SK-N-SH (cell line): ENCODE measurements around the gene CAPN11. TPM values are rescaled to one million over a fixed set of nuclear protein-coding genes. Genes with fewer than 3 reads are reported as not detected.

Experiments used
- CTCF ChIA-PET: fragments of 300-600, 350-600 bp; formaldehyde crosslinking; extraction: SDS; loops from one replicate; lab custom pipeline; 2021; lab: Yijun Ruan, JAX
- POLR2A ChIA-PET: fragments of 350-600 bp; sonication (Branson Sonifier 250); formaldehyde crosslinking; extraction: SDS; loops from one replicate; lab custom pipeline; 2020; ENCODE audit warnings: antibody characterized with exemption, inconsistent platforms; lab: Yijun Ruan, JAX
- DNase-seq: peaks from one replicate; pipeline ENCODE4 v3.0.0; 2012
- H2AFZ ChIP-seq: fragments of 200-600 bp; sonication (generic); 2 replicates; pipeline ENCODE4 v1.8.1; 2016; ENCODE audit warnings: antibody characterized with exemption, mild to moderate bottlenecking, low read depth
- H3F3A ChIP-seq: fragments of 200-600 bp; sonication (generic); replicated peaks from 2 replicates; pipeline ENCODE3; 2016; ENCODE audit warnings: antibody characterized with exemption, mild to moderate bottlenecking; ENCODE audit not compliant: insufficient read depth
- H3K27ac ChIP-seq, 2 experiments: fragments of 200-500 bp in 1 of 2; fragments of 200-600 bp in 1 of 2; sonication (Bioruptor generic) in 1 of 2; sonication (generic), shearing (Covaris generic) in 1 of 2; 2 replicates each; pipeline versions ENCODE4 v1.5.1 to v1.6.1; 2014 to 2016; ENCODE audit warnings: low read depth in 2 of 2, inconsistent platforms in 1 of 2, low read length in 1 of 2, mild to moderate bottlenecking in 1 of 2, mixed read lengths in 1 of 2
- H3K27me3 ChIP-seq: fragments of 200-600 bp; sonication (generic), shearing (Covaris generic); 2 replicates; pipeline ENCODE4 v1.6.1; 2016; ENCODE audit warnings: mixed run types; ENCODE audit not compliant: insufficient read depth
- H3K36me3 ChIP-seq, 2 experiments: fragments of 200-500 bp in 1 of 2; fragments of 200-600 bp in 1 of 2; sonication (Bioruptor generic) in 1 of 2; sonication (generic) in 1 of 2; replicated peaks in 1 of 2; 2 replicates each; pipeline versions ENCODE3 to v1.5.1; 2014 to 2016; ENCODE audit warnings: low read length in 1 of 2, mild to moderate bottlenecking in 1 of 2; ENCODE audit not compliant: insufficient read depth in 2 of 2, control insufficient read depth in 1 of 2
- H3K4me1 ChIP-seq, 2 experiments: fragments of 200-500 bp in 1 of 2; fragments of 200-600 bp in 1 of 2; sonication (Bioruptor generic) in 1 of 2; sonication (generic), shearing (Covaris generic) in 1 of 2; 2 replicates each; pipeline versions ENCODE4 v1.5.1 to v1.6.1; 2014 to 2016; ENCODE audit warnings: low read depth in 1 of 2, low read length in 1 of 2, mixed run types in 1 of 2; ENCODE audit not compliant: insufficient read depth in 2 of 2, control insufficient read depth in 1 of 2
- H3K4me2 ChIP-seq: fragments of 200-600 bp; sonication (generic), shearing (Covaris generic); 2 replicates; pipeline ENCODE4 v1.6.1; 2017; ENCODE audit warnings: mixed run types
- H3K4me3 ChIP-seq, 2 experiments: fragments of 200-500 bp in 1 of 2; fragments of 200-600 bp in 1 of 2; sonication (Bioruptor generic) in 1 of 2; sonication (generic), shearing (Covaris generic) in 1 of 2; 2 replicates each; pipeline versions ENCODE4 v1.5.1 to v1.8.1; 2014 to 2016; ENCODE audit warnings: low read depth in 2 of 2, inconsistent platforms in 1 of 2, low read length in 1 of 2, mild to moderate bottlenecking in 1 of 2, mixed read lengths in 1 of 2, moderate library complexity in 1 of 2
- H3K79me2 ChIP-seq: fragments of 200-600 bp; sonication (generic); 2 replicates; pipeline ENCODE4 v1.8.1; 2017; ENCODE audit warnings: mild to moderate bottlenecking; ENCODE audit not compliant: insufficient read depth
- H3K9ac ChIP-seq: fragments of 200-600 bp; sonication (generic); 2 replicates; pipeline ENCODE4 v1.6.1; 2017; ENCODE audit warnings: mixed run types
- H3K9me2 ChIP-seq: fragments of 200-600 bp; sonication (generic); 2 replicates; pipeline ENCODE4 v1.6.1; 2017; ENCODE audit warnings: mixed run types
- H3K9me3 ChIP-seq: fragments of 200-600 bp; sonication (generic); 2 replicates; pipeline ENCODE4 v1.6.1; 2017; ENCODE audit warnings: mixed run types, mild to moderate bottlenecking, moderate library complexity
- H4K20me1 ChIP-seq: fragments of 200-600 bp; sonication (generic); 2 replicates; pipeline ENCODE4 v1.6.1; 2017; ENCODE audit warnings: mild to moderate bottlenecking, mixed run types; ENCODE audit not compliant: insufficient read depth
- CHD2 ChIP-seq: fragments of 150-350 bp; IDR thresholded peaks from 2 replicates; pipeline ENCODE4 v1.6.1; 2018; ENCODE audit warnings: low read length; ENCODE audit not compliant: partially characterized antibody
- EP300 ChIP-seq, 2 experiments: IDR thresholded peaks; 2 replicates each; pipeline versions ENCODE4 v1.4.0 to v1.6.1; 2012; ENCODE audit warnings: borderline replicate concordance in 1 of 2, low read depth in 1 of 2, low read length in 1 of 2
- EZH2phosphoT487 ChIP-seq: fragments of 200-600 bp; sonication (generic); IDR thresholded peaks from 2 replicates; pipeline ENCODE4 v1.6.1; 2017; ENCODE audit warnings: low read depth, mixed run types, mild to moderate bottlenecking, antibody characterized with exemption, moderate library complexity, borderline replicate concordance
- FOXM1 ChIP-seq: IDR thresholded peaks from 2 replicates; pipeline ENCODE4 v1.4.0; 2012; ENCODE audit warnings: low read depth, mild to moderate bottlenecking
- GABPA ChIP-seq: IDR thresholded peaks from 2 replicates; pipeline ENCODE4 v1.4.0; 2012; ENCODE audit warnings: low read depth, mild to moderate bottlenecking
- GATA2 ChIP-seq: sonication (generic); formaldehyde crosslinking; IDR thresholded peaks from 2 replicates; pipeline ENCODE4 v1.5.0; 2020; ENCODE audit warnings: mild to moderate bottlenecking, missing genetic modification reagents
- MEF2A ChIP-seq: IDR thresholded peaks from 2 replicates; pipeline ENCODE4 v1.4.0; 2012; ENCODE audit warnings: low read depth, borderline replicate concordance
- MXI1 ChIP-seq: IDR thresholded peaks from 2 replicates; pipeline ENCODE4 v1.6.1; 2012; ENCODE audit warnings: mild to moderate bottlenecking, low read depth, low read length, improper control_type of control experiment
- POLR2AphosphoS5 ChIP-seq: IDR thresholded peaks from 2 replicates; pipeline ENCODE4 v1.6.1; 2012; ENCODE audit warnings: low read depth, low read length
- RAD21 ChIP-seq: IDR thresholded peaks from 2 replicates; pipeline ENCODE4 v1.6.1; 2012; ENCODE audit warnings: mild to moderate bottlenecking, low read length
- SMC3 ChIP-seq: IDR thresholded peaks from 2 replicates; pipeline ENCODE4 v1.6.1; 2012; ENCODE audit warnings: low read depth, low read length, improper control_type of control experiment
- TEAD4 ChIP-seq: IDR thresholded peaks from 2 replicates; pipeline ENCODE4 v1.4.0; 2012; ENCODE audit warnings: mild to moderate bottlenecking, borderline replicate concordance; ENCODE audit not compliant: insufficient read depth
- USF2 ChIP-seq: fragments of 150-350 bp; IDR thresholded peaks from 2 replicates; pipeline ENCODE4 v1.6.1; 2017; ENCODE audit warnings: antibody characterized with exemption, low read length, low read depth, borderline replicate concordance
- YY1 ChIP-seq: IDR thresholded peaks from 2 replicates; pipeline ENCODE4 v1.4.0; 2012; ENCODE audit warnings: low read depth, mild to moderate bottlenecking
- WGBS: methylation state at CpG from one replicate; pipeline ENCODE4 v1.1.6; 2017; ENCODE audit warnings: low lambda C conversion rate; 5-methylcytosine and 5-hydroxymethylcytosine counted together
- polyA plus RNA-seq, 3 experiments: library from polyadenylated mRNA; depleted of rRNA; stranded (reverse); fragments of >200 nt; gene quantifications; 2 replicates each; pipeline ENCODE4 v1.2.3, GENCODE V29; 2012
- TF ChIP-seq, protein P1 (sequence below): IDR thresholded peaks from 2 replicates; pipeline ENCODE4 v1.6.1; 2012; ENCODE audit warnings: mild to moderate bottlenecking, low read depth, low read length, moderate library complexity
- TF ChIP-seq, protein P2 (sequence below): fragments of 200-600 bp; sonication (generic); IDR thresholded peaks from 2 replicates; pipeline ENCODE4 v1.6.1; 2017; ENCODE audit warnings: antibody characterized with exemption, mild to moderate bottlenecking, moderate library complexity

CAPN11 gene
- polyA plus RNA-seq, 1 of the 3 experiments (the other 2 are of a cell fraction): not detected

DNA sequence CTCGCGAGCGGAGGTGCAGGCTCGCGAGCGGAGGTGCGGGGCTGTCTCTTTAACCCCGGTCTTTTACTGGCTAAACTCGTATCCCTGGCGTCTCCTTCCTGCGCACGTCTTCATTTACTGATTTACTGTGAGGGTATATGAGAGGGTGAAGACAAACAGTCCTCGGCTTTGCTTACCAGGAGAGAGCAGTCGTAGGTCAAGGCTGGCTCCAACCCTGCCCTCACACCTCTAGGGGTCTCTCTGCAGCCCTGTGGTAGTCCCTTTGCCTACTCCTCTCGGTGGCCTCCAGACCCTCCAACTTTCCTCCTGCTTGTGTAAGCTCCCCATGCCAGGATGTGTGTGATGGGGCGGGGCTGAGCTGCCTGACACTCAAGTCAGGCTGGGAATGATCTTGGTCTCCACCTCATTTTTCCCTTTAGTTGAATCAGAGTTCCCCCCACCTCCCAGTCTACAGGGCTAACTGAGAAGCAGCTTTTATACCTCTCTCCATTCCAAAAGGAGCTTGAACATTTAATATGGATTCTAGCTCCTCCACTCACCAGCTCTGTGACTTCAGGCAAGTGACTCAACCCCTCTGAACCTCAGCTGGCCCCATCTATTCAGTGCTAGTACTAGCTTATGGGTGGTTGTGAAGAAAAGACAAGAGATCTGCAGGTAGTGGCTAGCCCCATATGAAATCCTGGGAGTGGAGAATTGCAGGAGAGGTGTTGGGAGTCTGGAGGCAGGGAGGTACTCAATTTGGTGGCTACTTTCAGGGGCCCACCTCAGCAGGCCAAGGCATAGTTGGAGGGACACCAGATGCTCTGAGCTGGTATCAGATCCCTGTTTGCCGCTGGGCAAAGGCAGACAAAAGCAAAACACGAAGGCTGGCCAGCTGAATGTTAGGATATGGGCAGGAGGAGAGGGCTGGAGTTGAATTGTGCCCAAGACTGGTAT, 65.7 kb downstream of the CAPN11 start:
- Histone ChIP-seq H2AFZ (peak overlapping the region; percentile 9), H3K9me3 (no peaks in the 10 kb centered on the region), H3K4me1 (peaks cover 14 to 76% of the 10 kb centered on the region in 2 experiments), H3K9ac (peak overlapping the region; percentile 54; the same call in 1 of the 2 replicates), H3K27ac (peak overlapping the region in 1 of 2 experiments; percentile 64; a peak in 2 of 4 replicates), H4K20me1 (peaks cover 5% of the 10 kb centered on the region; the same call in 1 of the 2 replicates), H3K4me2 (peak overlapping the region; percentile 99), H3K27me3 (no peaks in the 10 kb centered on the region), H3K79me2 (peaks cover 7% of the 10 kb centered on the region; the same call in 1 of the 2 replicates), H3K4me3 (peak overlapping the region; percentile 53 to 65), H3F3A (peaks cover 3% of the 10 kb centered on the region), H3K9me2 (no peaks in the 10 kb centered on the region), H3K36me3 (no peaks in the 10 kb centered on the region)
- ChIA-PET POLR2A (interaction anchor here (0.6 to 4.7 kb wide), 5 partner anchors 10 to 44 kb away, joined by 3 to 49 read pairs (median 4); partner anchors contain the start of genes HSP90AB1 and SLC35B2), CTCF (interaction anchor here (0.7 to 13.7 kb wide), 8 partner anchors 10 to 450 kb away, joined by 3 to 224 read pairs (median 4); partner anchors contain the start of genes AARS2 and HSP90AB1)
- DNase-seq: peak; percentile 66
- TF ChIP-seq EZH2phosphoT487 (no peak), EP300 (IDR thresholded peaks at IDR 0.05; ENCODE audit: borderline replicate concordance in 1 of 2, low read depth in 1 of 2, low read length in 1 of 2) (0 out of 4 replicates have a peak, but pooled peaks of 1 of the 2 experiments have one; percentile 32), GATA2 (peak; percentile 61)
- WGBS: 19% methylated on average over 8 of the region's 18 CpGs

DNA sequence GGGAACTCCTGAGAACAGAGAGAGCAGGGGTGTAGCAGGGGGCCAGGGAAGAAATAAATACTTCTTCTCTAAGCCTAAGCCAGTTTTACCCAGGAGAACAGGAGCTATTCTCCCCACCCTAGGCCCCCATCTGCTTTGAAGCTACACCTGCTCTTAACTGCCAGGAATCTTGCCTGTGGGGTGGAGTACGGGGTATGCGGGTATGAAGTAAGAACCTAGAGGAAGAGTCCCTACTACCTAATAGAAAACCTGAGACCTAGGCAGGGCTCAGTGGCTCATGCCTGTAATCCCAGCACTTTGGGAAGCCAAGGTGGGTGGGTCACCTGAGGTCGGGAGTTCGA, 66.3 kb downstream of the CAPN11 start:
- H3K4me2 ChIP-seq: no peak overlapping the region
- POLR2A ChIA-PET: interaction anchor here (0.6 to 4.7 kb wide), 4 partner anchors 9 to 44 kb away, joined by 3 to 49 read pairs (median 6); partner anchors contain the start of gene HSP90AB1

More for the DNA sequence above, 66.3 kb downstream of the CAPN11 start:
- Histone ChIP-seq H3K79me2 (peaks cover 7% of the 10 kb centered on the region; the same call in 1 of the 2 replicates), H2AFZ (no peak overlapping the region), H3K9me2 (no peaks in the 10 kb centered on the region), H3K36me3 (no peaks in the 10 kb centered on the region), H3F3A (peaks cover 3% of the 10 kb centered on the region), H3K4me1 (peaks cover 14 to 83% of the 10 kb centered on the region in 2 experiments), H3K9me3 (no peaks in the 10 kb centered on the region), H3K27ac (peak overlapping the region in 1 of 2 experiments; percentile 64; a peak in 2 of 4 replicates), H3K9ac (no peak overlapping the region), H3K4me3 (0 out of 4 replicates have a peak overlapping the region, but pooled peaks of 1 of the 2 experiments have one; percentile 53), H3K27me3 (no peaks in the 10 kb centered on the region), H4K20me1 (peaks cover 5% of the 10 kb centered on the region; the same call in 1 of the 2 replicates)
- WGBS: 97% methylated on average over 2 of the region's 4 CpGs
- CTCF ChIA-PET: interaction anchor here (0.7 to 13.7 kb wide), 6 partner anchors 10 to 88 kb away, joined by 3 to 224 read pairs (median 15); partner anchors contain the start of genes AARS2 and HSP90AB1
- DNase-seq: no peak
- TF ChIP-seq RAD21 (no peak), SMC3 (no peak), GABPA (no peak), MXI1 (no peak), FOXM1 (no peak), TEAD4 (no peak), USF2 (no peak), EZH2phosphoT487 (no peak), YY1 (no peak), GATA2 (no peak), CHD2 (no peak), POLR2AphosphoS5 (no peak), MEF2A (no peak)
- TF ChIP-seq, protein P1, sequence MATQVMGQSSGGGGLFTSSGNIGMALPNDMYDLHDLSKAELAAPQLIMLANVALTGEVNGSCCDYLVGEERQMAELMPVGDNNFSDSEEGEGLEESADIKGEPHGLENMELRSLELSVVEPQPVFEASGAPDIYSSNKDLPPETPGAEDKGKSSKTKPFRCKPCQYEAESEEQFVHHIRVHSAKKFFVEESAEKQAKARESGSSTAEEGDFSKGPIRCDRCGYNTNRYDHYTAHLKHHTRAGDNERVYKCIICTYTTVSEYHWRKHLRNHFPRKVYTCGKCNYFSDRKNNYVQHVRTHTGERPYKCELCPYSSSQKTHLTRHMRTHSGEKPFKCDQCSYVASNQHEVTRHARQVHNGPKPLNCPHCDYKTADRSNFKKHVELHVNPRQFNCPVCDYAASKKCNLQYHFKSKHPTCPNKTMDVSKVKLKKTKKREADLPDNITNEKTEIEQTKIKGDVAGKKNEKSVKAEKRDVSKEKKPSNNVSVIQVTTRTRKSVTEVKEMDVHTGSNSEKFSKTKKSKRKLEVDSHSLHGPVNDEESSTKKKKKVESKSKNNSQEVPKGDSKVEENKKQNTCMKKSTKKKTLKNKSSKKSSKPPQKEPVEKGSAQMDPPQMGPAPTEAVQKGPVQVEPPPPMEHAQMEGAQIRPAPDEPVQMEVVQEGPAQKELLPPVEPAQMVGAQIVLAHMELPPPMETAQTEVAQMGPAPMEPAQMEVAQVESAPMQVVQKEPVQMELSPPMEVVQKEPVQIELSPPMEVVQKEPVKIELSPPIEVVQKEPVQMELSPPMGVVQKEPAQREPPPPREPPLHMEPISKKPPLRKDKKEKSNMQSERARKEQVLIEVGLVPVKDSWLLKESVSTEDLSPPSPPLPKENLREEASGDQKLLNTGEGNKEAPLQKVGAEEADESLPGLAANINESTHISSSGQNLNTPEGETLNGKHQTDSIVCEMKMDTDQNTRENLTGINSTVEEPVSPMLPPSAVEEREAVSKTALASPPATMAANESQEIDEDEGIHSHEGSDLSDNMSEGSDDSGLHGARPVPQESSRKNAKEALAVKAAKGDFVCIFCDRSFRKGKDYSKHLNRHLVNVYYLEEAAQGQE: no peak
- TF ChIP-seq, protein P2, sequence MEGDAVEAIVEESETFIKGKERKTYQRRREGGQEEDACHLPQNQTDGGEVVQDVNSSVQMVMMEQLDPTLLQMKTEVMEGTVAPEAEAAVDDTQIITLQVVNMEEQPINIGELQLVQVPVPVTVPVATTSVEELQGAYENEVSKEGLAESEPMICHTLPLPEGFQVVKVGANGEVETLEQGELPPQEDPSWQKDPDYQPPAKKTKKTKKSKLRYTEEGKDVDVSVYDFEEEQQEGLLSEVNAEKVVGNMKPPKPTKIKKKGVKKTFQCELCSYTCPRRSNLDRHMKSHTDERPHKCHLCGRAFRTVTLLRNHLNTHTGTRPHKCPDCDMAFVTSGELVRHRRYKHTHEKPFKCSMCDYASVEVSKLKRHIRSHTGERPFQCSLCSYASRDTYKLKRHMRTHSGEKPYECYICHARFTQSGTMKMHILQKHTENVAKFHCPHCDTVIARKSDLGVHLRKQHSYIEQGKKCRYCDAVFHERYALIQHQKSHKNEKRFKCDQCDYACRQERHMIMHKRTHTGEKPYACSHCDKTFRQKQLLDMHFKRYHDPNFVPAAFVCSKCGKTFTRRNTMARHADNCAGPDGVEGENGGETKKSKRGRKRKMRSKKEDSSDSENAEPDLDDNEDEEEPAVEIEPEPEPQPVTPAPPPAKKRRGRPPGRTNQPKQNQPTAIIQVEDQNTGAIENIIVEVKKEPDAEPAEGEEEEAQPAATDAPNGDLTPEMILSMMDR: no peak
